K562 (cell line): ENCODE measurements around the gene RPL35. TPM values are rescaled to one million over a fixed set of nuclear protein-coding genes. Genes with fewer than 3 reads are reported as not detected.

Source experiments
- ATAC-seq: fragments of 200-7000 bp; cut with Tn5 transposase; 3 replicates; pipeline ENCODE4 v1.9.1; 2020; ENCODE audit warnings: moderate library complexity
- BruUV-seq: library from RNA; stranded (reverse); fragments of 400-500 nt; replicated peaks from 2 replicates; lab custom pipeline; 2021; lab: Mats Ljungman, UMichigan
- CTCF ChIA-PET: fragments of 300-600 bp; formaldehyde crosslinking; extraction: SDS; loops from one replicate; lab custom pipeline; 2021; ENCODE audit warnings: low intra/inter-chr PET ratio; lab: Yijun Ruan, JAX
- POLR2A ChIA-PET: fragments of 300-600, 350-650 bp; sonication (Branson Sonifier 250); formaldehyde crosslinking; extraction: SDS; loops from one replicate; lab custom pipeline; 2021; ENCODE audit warnings: antibody characterized with exemption, inconsistent platforms; lab: Yijun Ruan, JAX
- DNase-seq, 4 experiments: peaks; one replicate each; pipeline versions ENCODE4 v3.0.0 to v3.0.0-alpha.2; 2011 to 2018; ENCODE audit warnings: low spot score in 3 of 4, mixed read lengths in 3 of 4; ENCODE audit errors: extremely low read depth in 1 of 4
- FAIRE-seq: peaks from 2 replicates; lab custom pipeline; 2011; peaks lifted over from hg19 to GRCh38; lab: Jason Lieb, UNC
- H2AFZ ChIP-seq: 2 replicates; pipeline ENCODE4 v1.6.0; 2011; ENCODE audit warnings: low read depth, low read length, control low read depth, inconsistent platforms
- H3K27ac ChIP-seq: fragments of 200-600 bp; 3 replicates; pipeline ENCODE4 v1.8.0; 2011; ENCODE audit warnings: low read depth, mild to moderate bottlenecking, control low read depth, inconsistent platforms, low read length, moderate library complexity, mixed read lengths; ENCODE audit errors: extremely low read depth
- H3K27me3 ChIP-seq, 2 experiments: fragments of 300-600 bp in 1 of 2; 2 replicates in 1 of 2; 3 replicates in 1 of 2; pipeline versions ENCODE4 v1.6.0 to v1.8.0; 2011; ENCODE audit warnings: inconsistent platforms in 2 of 2, low read length in 2 of 2, mild to moderate bottlenecking in 1 of 2, mixed read lengths in 1 of 2, moderate library complexity in 1 of 2; ENCODE audit not compliant: control insufficient read depth in 2 of 2, insufficient read depth in 2 of 2
- H3K36me3 ChIP-seq: fragments of 300-600 bp; 3 replicates; pipeline ENCODE4 v1.8.0; 2011; ENCODE audit warnings: mild to moderate bottlenecking, low read length, inconsistent platforms; ENCODE audit not compliant: control insufficient read depth, insufficient read depth
- H3K4me1 ChIP-seq, 2 experiments: fragments of 200-600 bp in 1 of 2; replicated peaks in 1 of 2; 2 replicates in 1 of 2; 3 replicates in 1 of 2; pipeline versions ENCODE4 v1.5.1 to v1.8.0; 2011; ENCODE audit warnings: inconsistent platforms in 2 of 2, low read length in 2 of 2, mild to moderate bottlenecking in 1 of 2, mixed read lengths in 1 of 2, moderate library complexity in 1 of 2; ENCODE audit not compliant: control insufficient read depth in 2 of 2, insufficient read depth in 2 of 2
- H3K4me2 ChIP-seq: 2 replicates; pipeline ENCODE4 v1.6.1; 2011; ENCODE audit warnings: low read length, control low read depth, inconsistent platforms, mixed read lengths; ENCODE audit not compliant: insufficient read depth
- H3K4me3 ChIP-seq: fragments of 200-600 bp; sonication (generic), shearing (Covaris generic); 2 replicates; pipeline ENCODE4 v1.5.1; 2016; ENCODE audit warnings: control low read depth, inconsistent platforms
- H3K79me2 ChIP-seq: fragments of 200-600 bp; 3 replicates; pipeline ENCODE4 v1.8.0; 2011; ENCODE audit warnings: low read length, inconsistent platforms; ENCODE audit not compliant: control insufficient read depth, insufficient read depth
- H3K9ac ChIP-seq, 2 experiments: 2 replicates each; pipeline versions ENCODE4 v1.6.0 to v1.6.1; 2011; ENCODE audit warnings: low read depth in 2 of 2, low read length in 2 of 2, control low read depth in 1 of 2, inconsistent platforms in 1 of 2, mild to moderate bottlenecking in 1 of 2, mixed read lengths in 1 of 2; ENCODE audit not compliant: insufficient read depth in 1 of 2
- H3K9me1 ChIP-seq: one replicate; pipeline ENCODE4 v1.6.0; 2011; ENCODE audit warnings: inconsistent platforms, mild to moderate bottlenecking, low read length, moderate library complexity; ENCODE audit not compliant: control insufficient read depth, insufficient read depth
- H3K9me3 ChIP-seq: replicated peaks from 2 replicates; pipeline ENCODE4 v1.5.1; 2011; ENCODE audit warnings: low read depth, low read length, inconsistent platforms; ENCODE audit not compliant: control insufficient read depth, insufficient read depth
- H4K20me1 ChIP-seq: replicated peaks from 2 replicates; pipeline ENCODE4 v1.6.1; 2011; ENCODE audit warnings: low read length, inconsistent platforms, mixed read lengths; ENCODE audit not compliant: control insufficient read depth, insufficient read depth
- BCOR ChIP-seq: fragments of 450-650 bp; IDR thresholded peaks from 2 replicates; pipeline ENCODE4 v1.6.1; 2016
- DNMT1 ChIP-seq: fragments of 450-650 bp; IDR thresholded peaks from 2 replicates; pipeline ENCODE4 v1.6.1; 2016; ENCODE audit warnings: antibody characterized with exemption, mild to moderate bottlenecking
- ETS2 ChIP-seq: IDR thresholded peaks from 2 replicates; pipeline ENCODE4 v1.6.1; 2016; ENCODE audit warnings: borderline replicate concordance, missing genetic modification characterization, mild to moderate bottlenecking, moderate library complexity, missing compliant biosample characterization; ENCODE audit not compliant: poor library complexity, severe bottlenecking
- GMEB1 ChIP-seq: fragments of 250-450 bp; sonication (Bioruptor Pico); IDR thresholded peaks from 2 replicates; pipeline ENCODE4 v1.4.0; 2020; ENCODE audit warnings: mild to moderate bottlenecking
- GTF2E2 ChIP-seq: fragments of 200-800 bp; sonication (Bioruptor generic); IDR thresholded peaks from 2 replicates; pipeline ENCODE4 v1.6.1; 2016; ENCODE audit warnings: missing genetic modification characterization, missing compliant biosample characterization
- HNRNPUL1 ChIP-seq: fragments of 200-400 bp; formaldehyde crosslinking; IDR thresholded peaks from 2 replicates; pipeline ENCODE4 v1.6.1; 2017; ENCODE audit warnings: low read length
- RBM25 ChIP-seq: fragments of 200-400 bp; formaldehyde crosslinking; IDR thresholded peaks from 2 replicates; pipeline ENCODE4 v1.6.1; 2018; ENCODE audit warnings: low read length, low read depth, moderate library complexity; ENCODE audit not compliant: severe bottlenecking
- SMARCA5 ChIP-seq: fragments of 450-650 bp; IDR thresholded peaks from 2 replicates; pipeline ENCODE4 v1.6.1; 2016
- TFAP4 ChIP-seq: sonication (generic); formaldehyde crosslinking; IDR thresholded peaks from 2 replicates; pipeline ENCODE4 v1.8.0; 2022; ENCODE audit warnings: missing genetic modification reagents, mild to moderate bottlenecking, moderate library complexity, borderline replicate concordance
- ZFP36 ChIP-seq: fragments of 150-350 bp; IDR thresholded peaks from 2 replicates; pipeline ENCODE4 v1.6.1; 2018; ENCODE audit warnings: low read length, low read depth; ENCODE audit not compliant: partially characterized antibody
- ZNF140 ChIP-seq: fragments of 250-450 bp; sonication (Bioruptor Pico); IDR thresholded peaks from 2 replicates; pipeline ENCODE4 v1.8.0; 2021; ENCODE audit warnings: moderate library complexity, mild to moderate bottlenecking, inconsistent platforms
- ZNF586 ChIP-seq: fragments of 450-650 bp; formaldehyde crosslinking; conservative IDR thresholded peaks from 2 replicates; pipeline ENCODE4 v1.4.0; 2020; ENCODE audit warnings: mild to moderate bottlenecking, moderate library complexity
- ZNF717 ChIP-seq: fragments of 250-450 bp; sonication (Bioruptor Pico); IDR thresholded peaks from 2 replicates; pipeline ENCODE4 v1.5.0; 2021
- WGBS: fragments of 100-300 bp; shearing (Covaris generic); methylation state at CpG from one replicate; pipeline ENCODE4 v1.1.6; 2016; ENCODE audit warnings: low coverage, mixed read lengths; ENCODE audit not compliant: insufficient coverage; ENCODE audit errors: missing lambda C conversion rate; 5-methylcytosine and 5-hydroxymethylcytosine counted together
- in situ Hi-C: fragments of 300-500 bp; cut with MboI; formaldehyde crosslinking; loops from 4 replicates; pipeline ENCODE4 v1.15.0; 2018; ENCODE audit warnings: inconsistent platforms, mixed read lengths
- intact Hi-C: fragments of 100-400 bp; cut with micrococcal nuclease; formaldehyde crosslinking; loops from 2 replicates; pipeline ENCODE4 v1.14.2; 2022
- polyA plus RNA-seq, 8 experiments: library from polyadenylated mRNA; depleted of rRNA in 4 of 8; stranded (reverse) in 5 of 8; unstranded in 3 of 8; fragments of >200 nt; fragmentation: Nextera tagmentation in 2 of 8; fragmentation: Illumina TruSeq in 1 of 8; extraction: Ambion mirVana in 2 of 8; extraction: Trizol in 1 of 8; gene quantifications; 2 replicates each; pipeline versions ENCODE4 v1.2.1 to v1.2.3, GENCODE V29; 2011 to 2014; ENCODE audit warnings: inconsistent platforms in 1 of 8, missing spikeins in 1 of 8
- total RNA-seq, 7 experiments: library from RNA; depleted of rRNA in 6 of 7; stranded (reverse); fragments of >200 nt in 6 of 7; fragmentation: Illumina TruSeq in 2 of 7; extraction: Trizol in 2 of 7; gene quantifications; 2 replicates each; pipeline versions ENCODE4 v1.2.1 to v1.2.3, GENCODE V29; 2011 to 2021; ENCODE audit warnings: low replicate concordance in 1 of 7

RPL35 gene
- total and polyA plus RNA-seq, 9 of the 15 experiments (the other 6 are each of a cell fraction or from before 2014, with no cell fraction given), result 1,755 to 5,101 (median 3,405) TPM

GRCh38 chr9:124831642-124832364, 30.0 kb downstream of the RPL35 start:
- Histone ChIP-seq H3K4me1 (peaks cover 8 to 23% of the 10 kb centered on the region in 2 experiments; a peak in 4 of 5 replicates), H3K27me3 (no peaks in the 10 kb centered on the region)
- WGBS, result 62% methylated on average over 9 of the region's 9 CpGs
- TF ChIP-seq TFAP4, result 0 out of 2 replicates have a peak, but pooled peaks have one; percentile 10
- no peak for TF ChIP-seq ZNF140 (CRISPR knock-in tag)
- TF ChIP-seq DNMT1, result no peak
- TF ChIP-seq RBM25, result peak; percentile 19
- TF ChIP-seq ETS2, result no peak
- no peak for TF ChIP-seq HNRNPUL1
- TF ChIP-seq ZNF586 (CRISPR knock-in tag), result no peak
- peak; percentile 35; the same call in 1 of the 2 replicates for TF ChIP-seq SMARCA5
- TF ChIP-seq ZFP36, result peak; percentile 16
- peak; percentile 43; the same call in 1 of the 2 replicates for TF ChIP-seq GTF2E2
- TF ChIP-seq BCOR, result peak; percentile 41; the same call in 1 of the 2 replicates
- no peak for TF ChIP-seq GMEB1 (CRISPR knock-in tag)
- no peak for TF ChIP-seq ZNF717 (CRISPR knock-in tag)
- TF ChIP-seq, all 486 proteins: peak for 6
- ChIA-PET CTCF (no interaction called here), POLR2A (interaction anchor here (1.0 to 1.7 kb wide), 8 partner anchors 9 to 173 kb away, joined by 3 to 5 read pairs (median 4); no protein-coding TSS in a partner anchor)
- no peaks in the 10 kb centered on the region for H3K36me3 ChIP-seq
- intact Hi-C loops, result no loop called here
- no peaks in the 10 kb centered on the region for H3K79me2 ChIP-seq
- no peak overlapping the region for H3K9ac ChIP-seq
- no peak overlapping the region for H3K4me3 ChIP-seq
- in situ Hi-C loops, result no loop called here
- peak overlapping the region; percentile 32; the same call in 1 of the 2 replicates for H2AFZ ChIP-seq
- H3K4me2 ChIP-seq, result no peak overlapping the region
- peak in 1 of 4 experiments; percentile 17 for DNase-seq
- no peaks in the 10 kb centered on the region for H3K9me3 ChIP-seq
- no peak overlapping the region for H3K27ac ChIP-seq
- BruUV-seq, result no TSS peak
- ATAC-seq, result peak; percentile 49
- no peaks in the 10 kb centered on the region for H4K20me1 ChIP-seq
- FAIRE-seq, result no peak
- no peaks in the 10 kb centered on the region for H3K9me1 ChIP-seq
